A549 (cell line): ENCODE results near the gene SELENBP1. TPM values are rescaled to one million over a fixed set of nuclear protein-coding genes. Genes with fewer than 3 reads are reported as not detected.

Experiments
- ATAC-seq, 2 experiments: fragments of 200-7000 bp in 1 of 2; fragments of >200 bp in 1 of 2; cut with Nextera tagmentation in 1 of 2; cut with Tn5 transposase in 1 of 2; 3 replicates each; pipeline versions ENCODE4 v1.8.0 to v1.9.1; 2018 to 2020; ENCODE audit warnings: mild to moderate bottlenecking in 1 of 2, moderate library complexity in 1 of 2
- CTCF ChIA-PET: fragments of 300-600 bp; sonication (Branson Sonifier 250); formaldehyde crosslinking; extraction: SDS; loops from one replicate; lab custom pipeline; 2021; ENCODE audit warnings: antibody characterized with exemption, inconsistent platforms; lab: Yijun Ruan, JAX
- POLR2A ChIA-PET: fragments of 350-600 bp; formaldehyde crosslinking; extraction: SDS; loops from one replicate; lab custom pipeline; 2021; ENCODE audit warnings: antibody characterized with exemption, inconsistent platforms; lab: Yijun Ruan, JAX
- DNase-seq, 2 experiments: peaks; one replicate each; pipeline versions ENCODE4 v3.0.0 to v3.0.0-alpha.2; 2011 to 2016; ENCODE audit warnings: low read depth in 1 of 2, low spot score in 1 of 2
- FAIRE-seq: peaks from 2 replicates; lab custom pipeline; 2011; peaks lifted over from hg19 to GRCh38; lab: Jason Lieb, UNC
- H3K27ac ChIP-seq, 2 experiments: fragments of >200 bp; sonication (Bioruptor Twin); formaldehyde crosslinking; 3 replicates each; pipeline ENCODE4 v1.5.1; 2016 to 2017
- H3K4me1 ChIP-seq: fragments of >200 bp; sonication (Bioruptor Twin); formaldehyde crosslinking; 3 replicates; pipeline ENCODE4 v1.6.1; 2016
- H3K4me2 ChIP-seq: fragments of >200 bp; sonication (Bioruptor Twin); formaldehyde crosslinking; 3 replicates; pipeline ENCODE4 v1.6.1; 2016
- H3K4me3 ChIP-seq: fragments of >200 bp; sonication (Bioruptor Twin); formaldehyde crosslinking; 3 replicates; pipeline ENCODE4 v1.5.1; 2016
- H3K9me3 ChIP-seq: fragments of >200 bp; sonication (Bioruptor Twin); formaldehyde crosslinking; 3 replicates; pipeline ENCODE4 v1.6.1; 2016
- ATOH8 ChIP-seq: fragments of 250-450 bp; sonication (Bioruptor Pico); IDR thresholded peaks from 2 replicates; pipeline ENCODE4 v1.5.0; 2020; ENCODE audit warnings: low read depth, mild to moderate bottlenecking, moderate library complexity
- CBX2 ChIP-seq: fragments of 200-600 bp; sonication (generic); IDR thresholded peaks from 2 replicates; pipeline ENCODE4 v1.6.1; 2016; ENCODE audit warnings: low read depth, mild to moderate bottlenecking, borderline replicate concordance
- CBX8 ChIP-seq: fragments of 200-600 bp; sonication (generic); IDR thresholded peaks from 2 replicates; pipeline ENCODE4 v1.6.1; 2016
- CHD4 ChIP-seq: fragments of 200-600 bp; sonication (generic); IDR thresholded peaks from 2 replicates; pipeline ENCODE4 v1.6.1; 2016; ENCODE audit warnings: antibody characterized with exemption, mild to moderate bottlenecking, borderline replicate concordance
- EP300 ChIP-seq, 2 experiments: fragments of >200 bp; sonication (Bioruptor Twin); formaldehyde crosslinking; IDR thresholded peaks; 2 replicates in 1 of 2; 3 replicates in 1 of 2; pipeline ENCODE4 v1.6.1; 2016 to 2017
- FOSB ChIP-seq: fragments of 250-450 bp; sonication (Bioruptor Pico); IDR thresholded peaks from 2 replicates; pipeline ENCODE4 v1.5.0; 2020; ENCODE audit warnings: mild to moderate bottlenecking, moderate library complexity
- FOSL2 ChIP-seq, 2 experiments: fragments of 450-650 bp in 1 of 2; fragments of >200 bp in 1 of 2; sonication (Bioruptor Twin) in 1 of 2; formaldehyde crosslinking; IDR thresholded peaks; 2 replicates each; pipeline versions ENCODE4 v1.5.0 to v1.6.1; 2016 to 2020; ENCODE audit warnings: mild to moderate bottlenecking in 1 of 2, moderate library complexity in 1 of 2
- HEYL ChIP-seq: fragments of 250-450 bp; sonication (Bioruptor Pico); IDR thresholded peaks from 2 replicates; pipeline ENCODE4 v1.8.0; 2021; ENCODE audit warnings: mild to moderate bottlenecking, moderate library complexity
- KDM1A ChIP-seq: fragments of 200-600 bp; sonication (generic); IDR thresholded peaks from 2 replicates; pipeline ENCODE4 v1.6.1; 2016; ENCODE audit warnings: low read depth, mild to moderate bottlenecking
- MAFK ChIP-seq: fragments of 450-650 bp; IDR thresholded peaks from 2 replicates; pipeline ENCODE4 v1.6.1; 2014; ENCODE audit not compliant: partially characterized antibody
- MYC ChIP-seq: IDR thresholded peaks from 2 replicates; pipeline ENCODE4 v1.6.1; 2012; ENCODE audit warnings: mild to moderate bottlenecking, inconsistent platforms, low read length, improper control_type of control experiment, borderline replicate concordance
- NPAS2 ChIP-seq: fragments of 250-450 bp; sonication (Bioruptor Pico); IDR thresholded peaks from 2 replicates; pipeline ENCODE4 v1.8.0; 2022; ENCODE audit warnings: mild to moderate bottlenecking, moderate library complexity, borderline replicate concordance
- PBX3 ChIP-seq: IDR thresholded peaks from 2 replicates; pipeline ENCODE4 v1.6.1; 2012
- POLR2AphosphoS2 ChIP-seq: conservative IDR thresholded peaks from 2 replicates; pipeline ENCODE4 v1.6.1; 2012; ENCODE audit warnings: low read length, improper control_type of control experiment, inconsistent platforms
- RARB ChIP-seq: fragments of 250-450 bp; sonication (Bioruptor Pico); IDR thresholded peaks from 2 replicates; pipeline ENCODE4 v1.8.0; 2021; ENCODE audit warnings: mild to moderate bottlenecking, moderate library complexity
- RNF2 ChIP-seq: fragments of 200-600 bp; sonication (generic); IDR thresholded peaks from 2 replicates; pipeline ENCODE4 v1.6.1; 2016; ENCODE audit warnings: low read depth, mild to moderate bottlenecking, antibody characterized with exemption, moderate library complexity, borderline replicate concordance
- SREBF2 ChIP-seq: fragments of 450-650 bp; IDR thresholded peaks from 2 replicates; pipeline ENCODE4 v1.6.1; 2014; ENCODE audit warnings: mild to moderate bottlenecking, moderate library complexity
- TFCP2L1 ChIP-seq: fragments of 250-450 bp; sonication (Bioruptor Pico); IDR thresholded peaks from 2 replicates; pipeline ENCODE4 v1.5.0; 2021; ENCODE audit warnings: mild to moderate bottlenecking
- ZSCAN20 ChIP-seq: fragments of 250-450 bp; sonication (Bioruptor Pico); IDR thresholded peaks from 2 replicates; pipeline ENCODE4 v1.8.0; 2022; ENCODE audit warnings: mild to moderate bottlenecking, moderate library complexity
- WGBS: methylation state at CpG from one replicate; pipeline ENCODE4 v1.1.6; 2017; ENCODE audit errors: missing lambda C conversion rate; 5-methylcytosine and 5-hydroxymethylcytosine counted together
- polyA plus RNA-seq, 4 experiments: library from polyadenylated mRNA; depleted of rRNA in 3 of 4; stranded (reverse); fragments of >200 nt; fragmentation: RNase III in 1 of 4; extraction: RNeasy Plus Mini Kit Qiagen cat#74134 plus additional on column Dnase treatment in 1 of 4; gene quantifications; 2 replicates in 3 of 4; 3 replicates in 1 of 4; pipeline ENCODE4 v1.2.3, GENCODE V29; 2011 to 2017
- TF ChIP-seq, protein P1 (sequence below): IDR thresholded peaks from 2 replicates; pipeline ENCODE4 v1.6.1; 2012; ENCODE audit warnings: low read depth, borderline replicate concordance
- TF ChIP-seq, protein P2 (sequence below): fragments of 150-350 bp; IDR thresholded peaks from 2 replicates; pipeline ENCODE4 v1.6.1; 2014; ENCODE audit warnings: low read depth, mild to moderate bottlenecking, low read length

The SELENBP1 gene
- polyA plus RNA-seq, 2 of the 4 experiments (the other 2 are of a cell fraction) = 12.8 to 28.6 TPM

DNA sequence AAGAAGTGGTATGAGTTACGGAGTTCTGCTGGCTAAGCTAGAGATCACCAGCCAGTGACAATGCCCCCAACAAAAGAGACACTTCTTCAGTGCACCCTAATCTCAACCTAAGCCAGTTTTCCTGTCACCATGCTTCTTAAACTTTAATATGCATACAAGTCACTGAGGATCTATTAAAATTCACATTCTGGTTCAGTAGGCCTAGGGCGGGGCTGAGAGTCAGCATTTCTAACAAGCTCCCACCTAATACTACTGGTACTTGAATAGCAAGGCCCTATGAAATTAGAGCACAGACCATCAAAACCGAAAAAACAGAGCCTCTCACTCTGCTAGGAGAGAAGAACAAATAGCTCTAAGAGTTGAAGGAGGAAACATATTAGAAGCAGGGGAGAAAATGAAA is 34.8 kb upstream of the SELENBP1 start (continued):
- TF ChIP-seq, protein P1, sequence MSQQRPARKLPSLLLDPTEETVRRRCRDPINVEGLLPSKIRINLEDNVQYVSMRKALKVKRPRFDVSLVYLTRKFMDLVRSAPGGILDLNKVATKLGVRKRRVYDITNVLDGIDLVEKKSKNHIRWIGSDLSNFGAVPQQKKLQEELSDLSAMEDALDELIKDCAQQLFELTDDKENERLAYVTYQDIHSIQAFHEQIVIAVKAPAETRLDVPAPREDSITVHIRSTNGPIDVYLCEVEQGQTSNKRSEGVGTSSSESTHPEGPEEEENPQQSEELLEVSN = no peak
- TF ChIP-seq RARB (CRISPR knock-in tag) (no peak), CBX8 (no peak), PBX3 (no peak), FOSL2 (IDR thresholded peaks at IDR 0.05) (no peak), FOSL2 (CRISPR knock-in tag; IDR thresholded peaks at IDR 0.05) (no peak), EP300 (IDR thresholded peaks at IDR 0.05) (no peak), ZSCAN20 (CRISPR knock-in tag) (no peak), MAFK (no peak)

- Histone ChIP-seq H3K27ac (no peak overlapping the region), H3K9me3 (no peaks in the 10 kb centered on the region), H3K4me2 (no peak overlapping the region), H3K4me3 (no peak overlapping the region)
- FAIRE-seq (no peak), ATAC-seq (no peak), DNase-seq (no peak)
- ChIA-PET CTCF (interaction anchor here (0.8 to 2.3 kb wide), 6 partner anchors 10 to 106 kb away, joined by 3 to 6 read pairs (median 3); no protein-coding TSS in a partner anchor), POLR2A (no interaction called here)
- WGBS = 94% methylated on average over 8 of the region's 8 CpGs
- TF ChIP-seq HEYL (CRISPR knock-in tag) = no peak
- no peak for TF ChIP-seq ATOH8
- no peak for TF ChIP-seq CBX2
- TF ChIP-seq POLR2AphosphoS2 = no peak
- TF ChIP-seq MYC = no peak
- TF ChIP-seq RARB (CRISPR knock-in tag) = no peak
- TF ChIP-seq, protein P2, sequence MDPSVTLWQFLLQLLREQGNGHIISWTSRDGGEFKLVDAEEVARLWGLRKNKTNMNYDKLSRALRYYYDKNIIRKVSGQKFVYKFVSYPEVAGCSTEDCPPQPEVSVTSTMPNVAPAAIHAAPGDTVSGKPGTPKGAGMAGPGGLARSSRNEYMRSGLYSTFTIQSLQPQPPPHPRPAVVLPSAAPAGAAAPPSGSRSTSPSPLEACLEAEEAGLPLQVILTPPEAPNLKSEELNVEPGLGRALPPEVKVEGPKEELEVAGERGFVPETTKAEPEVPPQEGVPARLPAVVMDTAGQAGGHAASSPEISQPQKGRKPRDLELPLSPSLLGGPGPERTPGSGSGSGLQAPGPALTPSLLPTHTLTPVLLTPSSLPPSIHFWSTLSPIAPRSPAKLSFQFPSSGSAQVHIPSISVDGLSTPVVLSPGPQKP = no peak
- TF ChIP-seq FOSL2 (IDR thresholded peaks at IDR 0.05) = no peak
- no peak for TF ChIP-seq FOSL2 (CRISPR knock-in tag; IDR thresholded peaks at IDR 0.05)
- TF ChIP-seq TFCP2L1 (CRISPR knock-in tag) = no peak
- TF ChIP-seq, all 56 proteins: peak for 0
- H3K4me1 ChIP-seq = peaks cover 6% of the 10 kb centered on the region; the same call in 1 of the 3 replicates
Observed at GRCh38 chr1:151406176-151406575, 33.7 kb upstream of the SELENBP1 start.

DNA sequence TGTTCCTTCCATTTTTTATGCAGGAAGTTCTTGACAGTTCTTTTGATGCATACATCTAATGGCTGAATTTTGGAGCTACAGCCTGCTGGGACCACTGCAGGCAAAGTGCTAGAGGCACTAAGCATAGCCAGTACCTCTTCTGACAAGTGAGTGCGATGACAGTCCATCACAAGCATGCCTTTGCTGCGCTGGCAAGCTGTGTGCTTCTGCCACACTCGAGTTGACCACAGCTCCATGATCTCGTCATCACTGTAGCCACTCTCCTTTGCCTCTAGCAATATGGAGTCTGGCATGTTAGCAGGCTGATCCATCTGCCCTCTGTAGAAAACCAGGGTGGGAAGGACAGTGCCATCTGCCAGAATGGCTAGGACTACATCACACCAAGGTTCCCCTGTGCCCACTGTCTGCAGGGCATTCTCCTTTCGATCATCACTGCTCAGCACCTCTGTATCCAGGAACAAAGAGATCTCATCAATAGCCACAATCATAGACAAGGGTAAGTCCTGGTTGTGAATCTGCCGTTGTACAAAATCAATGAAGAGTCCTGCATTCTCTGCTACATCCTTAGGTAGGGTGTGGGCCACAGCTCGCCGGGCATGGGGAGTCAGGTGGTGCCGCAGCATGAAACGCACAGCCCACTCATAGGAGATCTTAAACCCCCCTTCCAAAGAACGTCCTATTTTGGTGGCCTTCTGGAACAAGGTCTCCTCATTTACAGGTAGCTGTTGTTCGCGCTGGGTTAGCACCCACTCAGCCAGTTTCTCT is 32.9 kb upstream of the SELENBP1 start:
- ATAC-seq (no peak; a peak in 2 of 6 replicates), DNase-seq (no peak), FAIRE-seq (no peak)
- H3K4me1 ChIP-seq = peaks cover 14% of the 10 kb centered on the region
- TF ChIP-seq MYC (no peak), SREBF2 (no peak), KDM1A (no peak), RNF2 (no peak), NPAS2 (CRISPR knock-in tag) (no peak), FOSB (CRISPR knock-in tag) (no peak), CHD4 (no peak)
- TF ChIP-seq, protein P1 = no peak
- TF ChIP-seq, all 56 proteins: peak for 0
- ChIA-PET CTCF (interaction anchor here (0.8 to 2.3 kb wide), 6 partner anchors 9 to 105 kb away, joined by 3 to 6 read pairs (median 3); no protein-coding TSS in a partner anchor), POLR2A (interaction anchor here (0.5 kb wide), 1 partner anchor 137 kb away, joined by 4 read pairs; no protein-coding TSS in a partner anchor)
- H3K27ac ChIP-seq = no peak overlapping the region
- H3K4me2 ChIP-seq = no peak overlapping the region
- no peaks in the 10 kb centered on the region for H3K9me3 ChIP-seq
- 86% methylated on average over 13 of the region's 13 CpGs for WGBS
- no peak overlapping the region for H3K4me3 ChIP-seq
